GM12891 (cell line): ENCODE measurements around the gene GMPR.
"Not testable (repeated sequence)": the region's sequence is repeated elsewhere in the genome, so short reads cannot be mapped to it uniquely, and the experiment has no call there.

ENCODE experiments used
- DNase-seq: peaks from one replicate; pipeline ENCODE4 v3.0.0; 2011; ENCODE audit warnings: low spot score; ENCODE audit not compliant: insufficient read length
- FAIRE-seq: peaks from 2 replicates; lab custom pipeline; 2011; peaks lifted over from hg19 to GRCh38; lab: Jason Lieb, UNC
- PAX5 ChIP-seq: IDR thresholded peaks from 2 replicates; pipeline ENCODE4 v1.6.1; 2011; ENCODE audit warnings: low read length, moderate library complexity, mild to moderate bottlenecking; ENCODE audit not compliant: insufficient read depth, severe bottlenecking
- POLR2A ChIP-seq: IDR thresholded peaks from 2 replicates; pipeline ENCODE4 v1.6.1; 2011; ENCODE audit warnings: low read depth, low read length, control low read depth
- POLR2AphosphoS5 ChIP-seq: IDR thresholded peaks from 2 replicates; pipeline ENCODE4 v1.6.1; 2011; ENCODE audit warnings: low read depth, low read length, control low read depth
- POU2F2 ChIP-seq: IDR thresholded peaks from 2 replicates; pipeline ENCODE4 v1.6.1; 2011; ENCODE audit warnings: low read depth, mild to moderate bottlenecking, control low read depth, low read length, moderate library complexity
- SPI1 ChIP-seq: IDR thresholded peaks from 2 replicates; pipeline ENCODE4 v1.6.1; 2011; ENCODE audit warnings: low read depth, low read length, control low read depth
- TAF1 ChIP-seq: IDR thresholded peaks from 2 replicates; pipeline ENCODE4 v1.6.1; 2011; ENCODE audit warnings: low read depth, low read length, control low read depth

GMPR gene

DNA sequence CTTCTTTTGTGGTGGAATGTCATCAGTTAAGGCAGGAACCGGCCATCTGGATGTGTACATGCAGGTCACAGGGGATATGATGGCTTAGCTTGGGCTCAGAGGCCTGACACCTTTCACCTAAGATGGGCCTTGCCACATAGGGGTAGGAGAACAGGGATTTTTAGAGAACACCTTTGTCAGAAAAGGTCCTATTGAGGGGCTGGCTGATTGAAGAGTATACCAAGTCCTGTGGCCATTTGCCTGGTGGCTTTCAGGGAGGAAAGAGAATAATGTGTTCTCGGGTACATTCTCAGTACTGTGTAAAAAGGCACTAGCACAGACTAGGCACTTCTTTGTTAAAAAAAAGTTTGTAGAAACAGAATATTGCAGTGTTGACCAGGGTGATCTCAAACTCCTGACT lies 26.4 kb downstream of the GMPR start:
- no peak for FAIRE-seq
- no peak for TF ChIP-seq POLR2A
- TF ChIP-seq POU2F2 = no peak
- TF ChIP-seq PAX5 = no peak
- no peak for TF ChIP-seq TAF1
- no peak for TF ChIP-seq SPI1
- TF ChIP-seq POLR2AphosphoS5 = no peak
- DNase-seq = no peak

DNA sequence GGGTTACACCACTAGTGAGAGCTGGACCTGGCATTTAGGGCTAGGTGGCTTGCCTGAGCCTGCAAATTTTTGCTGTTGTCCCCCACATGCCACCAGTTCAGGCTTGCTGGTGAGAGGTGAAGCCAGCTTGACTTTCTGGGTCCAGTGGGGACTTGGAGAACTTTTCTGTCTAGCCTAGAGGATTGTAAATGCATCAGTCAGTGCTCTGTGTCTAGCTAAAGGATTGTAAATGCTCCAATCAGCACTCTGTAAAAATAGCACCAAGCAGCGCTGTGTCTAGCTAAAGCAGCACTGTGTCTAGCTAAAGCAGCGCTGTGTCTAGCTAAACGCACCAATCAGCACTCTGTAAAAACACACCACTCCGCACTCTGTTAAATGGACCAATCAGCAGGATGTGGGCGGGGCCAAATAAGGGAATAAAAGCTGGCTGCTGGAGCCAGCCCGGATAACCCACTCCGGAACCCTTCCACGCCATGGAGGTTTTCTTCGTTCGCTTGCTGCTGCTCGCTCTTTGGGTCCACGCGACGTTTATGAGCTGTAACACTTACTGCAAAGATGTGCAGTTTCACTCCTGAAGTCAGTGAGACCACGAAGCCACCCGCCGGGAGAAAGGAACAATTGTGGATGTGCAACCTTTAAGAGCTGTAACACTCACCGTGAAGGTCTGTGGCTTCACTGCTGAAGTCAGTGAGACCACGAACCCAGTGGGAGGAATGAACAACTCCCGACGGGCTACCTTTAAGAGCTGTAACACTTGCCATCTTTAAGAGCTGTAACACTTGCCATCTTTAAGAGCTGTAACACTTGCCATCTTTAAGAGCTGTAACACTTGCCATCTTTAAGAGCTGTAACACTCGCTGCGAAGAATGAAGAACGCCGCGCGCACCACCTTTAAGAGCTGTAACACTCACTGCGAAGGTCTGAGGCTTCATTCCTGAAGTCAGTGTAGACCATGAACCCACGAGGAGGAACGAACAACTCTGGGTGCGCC lies 27.3 kb downstream of the GMPR start:
- DNase-seq = no peak
- TF ChIP-seq POLR2A = no peak
- TF ChIP-seq POU2F2 = no peak
- no peak for TF ChIP-seq TAF1
- no peak for TF ChIP-seq POLR2AphosphoS5
- TF ChIP-seq PAX5 = no peak
- TF ChIP-seq SPI1 = no peak
- FAIRE-seq = no peak

DNA sequence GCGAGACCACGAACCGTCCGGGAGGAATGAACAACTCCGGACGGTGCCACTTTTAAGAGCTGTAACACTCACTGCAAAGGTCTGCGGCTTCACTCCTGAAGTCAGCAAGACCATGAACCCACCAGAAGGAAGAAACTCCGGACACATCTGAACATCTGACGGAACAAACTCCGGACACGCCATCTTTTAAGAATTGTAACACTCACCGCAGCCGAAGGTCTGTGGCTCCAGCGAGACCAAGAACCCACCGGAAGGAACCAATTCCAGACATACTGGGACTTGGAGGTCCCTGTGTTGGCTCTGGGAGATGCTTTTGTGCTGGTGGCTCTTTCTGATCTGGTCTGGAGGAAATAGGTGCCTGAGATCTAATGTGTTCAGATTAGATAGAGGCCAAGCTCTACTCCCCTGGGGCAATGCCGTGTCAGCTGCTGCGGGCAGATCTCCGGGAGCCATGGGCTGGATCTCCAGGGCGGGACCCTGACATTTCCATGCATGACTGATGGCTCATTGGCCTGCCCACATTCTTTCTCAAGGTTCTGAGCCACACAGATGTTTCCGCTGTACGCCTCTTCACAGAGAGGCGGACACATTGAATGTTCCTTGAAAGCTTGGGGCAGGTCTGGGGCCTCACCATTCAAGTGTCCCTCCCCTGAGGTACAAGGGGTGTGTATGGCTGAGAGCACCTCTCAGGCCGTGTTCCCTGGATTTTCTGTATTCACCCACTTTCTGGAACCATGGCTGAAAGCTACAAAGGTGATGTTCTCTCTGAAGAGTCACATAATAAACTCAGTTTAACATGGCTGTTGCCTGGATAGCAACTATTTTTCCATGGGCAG lies 29.3 kb downstream of the GMPR start:
- FAIRE-seq (peak; percentile 47), DNase-seq (peak; percentile 26)
- TF ChIP-seq PAX5 (no peak), POU2F2 (no peak), POLR2A (no peak), TAF1 (no peak), SPI1 (no peak), POLR2AphosphoS5 (no peak)

DNA sequence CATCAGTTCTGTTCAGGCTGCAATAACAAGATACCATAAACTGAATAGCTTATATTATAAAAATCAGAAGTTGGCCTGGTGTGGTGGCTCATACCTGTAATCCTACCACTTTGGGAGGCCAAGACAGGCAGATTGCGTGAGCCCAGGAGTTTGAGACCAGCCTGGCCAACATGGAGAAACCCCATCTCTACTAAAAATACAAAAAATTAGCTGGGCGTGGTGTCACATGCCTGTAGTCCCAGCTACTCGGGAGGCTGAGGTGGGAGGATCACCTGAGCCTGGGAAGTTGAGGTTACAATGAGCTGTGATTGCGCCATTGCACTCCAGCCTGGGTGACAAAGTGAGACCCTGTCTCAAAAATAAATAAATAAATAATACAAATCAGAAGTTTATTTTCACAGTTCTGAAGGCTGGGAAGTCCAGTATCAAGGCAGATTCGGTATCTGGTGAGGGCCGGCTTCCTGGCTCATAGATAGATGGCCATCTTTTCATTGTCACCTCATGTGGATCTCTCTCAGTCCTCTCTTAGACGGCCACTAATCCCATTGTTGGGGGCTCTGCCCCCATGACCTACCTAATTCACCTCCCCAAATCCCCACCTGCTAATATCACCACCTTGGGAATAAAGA lies 31.2 kb downstream of the GMPR start:
- not testable (repeated sequence) for DNase-seq, FAIRE-seq

DNA sequence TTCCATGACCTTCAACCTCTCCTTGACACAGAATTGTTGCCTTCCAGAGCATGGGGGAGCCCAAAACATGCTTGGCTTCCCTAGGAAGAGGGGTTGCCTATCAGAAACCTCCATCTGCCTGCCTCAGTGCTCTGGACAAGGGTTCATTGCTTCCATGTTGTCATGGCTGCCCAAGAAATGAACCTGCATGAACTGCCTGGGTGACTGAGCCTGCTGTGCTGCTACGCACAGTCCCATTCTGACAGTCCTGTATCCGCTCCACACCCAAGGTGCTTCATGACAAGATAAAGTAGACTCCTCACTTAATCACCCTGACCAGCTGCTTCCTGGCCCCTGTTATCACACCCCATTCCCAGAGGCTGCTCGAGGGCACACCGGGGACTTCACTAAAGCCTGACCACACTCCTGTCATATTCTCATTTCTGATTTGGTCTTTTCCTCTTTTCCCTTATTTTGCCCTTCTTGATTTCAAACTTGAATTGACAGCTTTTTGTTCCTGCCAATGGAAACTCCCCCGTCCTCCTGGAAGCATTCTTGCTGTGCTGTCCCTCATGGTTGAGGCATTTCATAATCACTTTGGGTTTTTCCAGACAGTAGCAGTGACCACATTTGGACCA lies 31.9 kb downstream of the GMPR start:
- DNase-seq = no peak
- no peak for FAIRE-seq
- TF ChIP-seq TAF1 (no peak), POU2F2 (no peak), PAX5 (no peak), POLR2A (no peak), POLR2AphosphoS5 (no peak), SPI1 (no peak)

DNA sequence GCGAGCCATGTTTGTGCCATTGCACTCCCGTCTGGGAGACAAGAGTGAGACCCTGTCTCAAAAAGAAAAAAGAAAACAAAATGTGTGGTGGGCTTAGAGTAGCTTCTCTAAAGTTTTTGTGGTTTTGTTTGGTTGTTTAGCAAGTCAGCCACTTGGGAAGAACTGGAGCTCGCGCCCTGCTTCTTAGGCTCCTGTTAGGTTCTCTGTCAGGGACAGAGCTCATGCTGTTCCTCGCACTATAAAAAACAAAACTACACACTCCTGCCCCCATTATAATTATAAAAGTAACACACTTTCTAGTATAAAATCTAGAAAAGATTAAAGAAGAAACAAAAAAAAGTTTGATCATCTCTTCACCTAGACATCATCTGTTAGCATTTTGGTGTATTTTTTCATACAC lies 33.0 kb downstream of the GMPR start:
- DNase-seq (no peak), FAIRE-seq (no peak)
- no peak for TF ChIP-seq POU2F2
- no peak for TF ChIP-seq PAX5
- no peak for TF ChIP-seq TAF1
- TF ChIP-seq POLR2A = no peak
- no peak for TF ChIP-seq POLR2AphosphoS5
- no peak for TF ChIP-seq SPI1

DNA sequence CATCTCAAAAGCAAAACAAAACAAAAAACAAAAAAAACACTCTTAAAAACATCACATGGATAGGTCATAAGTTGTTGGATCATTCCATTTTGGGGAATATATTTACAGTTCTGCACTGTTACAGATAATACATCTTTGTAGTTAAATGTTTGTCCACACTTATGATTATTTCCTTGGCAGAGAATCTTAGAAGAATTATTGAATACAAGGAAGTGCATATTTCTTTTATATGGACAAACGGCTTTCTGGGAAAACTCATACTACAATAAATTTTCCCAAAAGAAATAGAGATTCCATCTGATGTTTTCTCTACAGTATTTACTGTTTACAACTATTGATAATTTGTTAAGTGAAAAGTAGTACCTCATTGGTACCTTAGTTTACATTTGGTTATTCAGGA lies 33.8 kb downstream of the GMPR start:
- TF ChIP-seq TAF1 (no peak), POLR2AphosphoS5 (no peak), PAX5 (no peak), POU2F2 (no peak), SPI1 (no peak), POLR2A (no peak)
- no peak for FAIRE-seq
- DNase-seq = no peak

DNA sequence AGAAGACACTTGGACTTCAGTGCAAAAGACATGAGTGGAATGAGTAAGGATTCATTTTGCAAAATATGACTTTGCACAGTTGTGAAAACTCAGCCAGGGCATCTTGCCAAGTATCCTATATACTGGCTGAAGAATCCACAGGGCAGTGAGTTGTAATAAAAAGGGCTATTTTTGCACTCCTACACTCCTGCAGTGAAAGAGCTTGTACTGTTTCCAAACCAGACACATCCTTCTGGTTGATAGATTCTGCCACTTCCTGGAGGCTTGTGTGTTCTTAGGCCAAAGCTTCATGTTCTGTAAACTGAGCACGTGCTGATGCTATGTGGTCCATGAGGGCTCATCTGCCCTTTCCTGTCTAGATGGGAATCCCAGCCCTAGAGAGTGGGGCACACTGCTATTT lies 34.9 kb downstream of the GMPR start:
- DNase-seq (no peak), FAIRE-seq (no peak)
- TF ChIP-seq SPI1 (no peak), TAF1 (no peak), POU2F2 (no peak), PAX5 (no peak), POLR2AphosphoS5 (no peak), POLR2A (no peak)

DNA sequence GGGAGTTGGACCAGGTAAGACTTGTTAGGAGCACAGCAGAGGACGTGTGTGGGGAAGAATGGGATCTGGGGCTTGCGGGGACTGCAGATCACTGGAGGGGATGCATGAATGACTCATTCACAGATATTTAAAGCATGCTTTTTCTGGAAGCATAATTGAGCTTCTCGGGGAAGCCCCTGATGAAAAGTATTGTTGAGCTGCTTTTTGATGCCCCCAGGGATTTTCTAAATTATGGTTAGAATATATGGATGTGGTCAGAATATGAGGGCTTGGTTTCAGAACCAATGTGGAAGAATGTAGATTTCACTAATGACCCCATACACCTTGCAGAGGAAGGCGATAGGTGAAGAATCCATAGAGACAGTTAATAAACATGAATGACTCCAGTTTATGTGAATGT lies 36.1 kb downstream of the GMPR start:
- FAIRE-seq = no peak
- DNase-seq = no peak
- TF ChIP-seq POLR2A = no peak
- TF ChIP-seq PAX5 = no peak
- TF ChIP-seq SPI1 = no peak
- no peak for TF ChIP-seq POU2F2
- no peak for TF ChIP-seq POLR2AphosphoS5
- TF ChIP-seq TAF1 = no peak
